ENCODE measurements around the gene GPER1. TPM values are rescaled to one million over a fixed set of nuclear protein-coding genes. Genes with fewer than 3 reads are reported as not detected.
A peak's percentile ranks its signal among the peaks of the same experiment; 100 is the strongest.

GPER1 gene
- total RNA-seq, 1 donor from 2014 or later: not detected

DNA sequence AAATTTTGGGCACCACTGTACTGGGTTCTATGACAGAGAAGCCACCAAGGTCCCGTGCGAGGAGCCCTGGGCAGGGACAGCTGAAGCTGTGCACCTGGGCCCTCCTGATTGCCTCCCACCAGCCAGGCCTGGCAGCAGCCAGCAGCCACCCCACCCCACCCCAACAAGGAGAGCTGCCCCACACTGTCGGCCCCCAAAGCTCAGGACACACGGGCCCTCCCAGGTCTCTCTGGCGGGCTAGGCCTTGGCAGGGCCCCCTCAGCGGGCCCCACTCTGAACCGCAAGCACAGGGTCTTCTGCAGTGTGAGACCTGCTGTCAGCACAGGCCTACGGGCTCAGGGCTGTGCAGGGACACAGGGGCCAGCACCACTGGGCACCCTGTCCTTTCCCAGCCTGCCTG is 38.1 kb upstream of the GPER1 start:
- H3K36me3 Mint-ChIP-seq (ENCODE audit: low read depth): peaks cover 1% of the 10 kb centered on the region
- H3K4me3 Mint-ChIP-seq: no peak overlapping the region
- no peak for DNase-seq
- H3K27me3 Mint-ChIP-seq: no peaks in the 10 kb centered on the region
- H3K9me3 Mint-ChIP-seq: no peaks in the 10 kb centered on the region
- H3K4me1 Mint-ChIP-seq: peaks cover 53% of the 10 kb centered on the region
- intact Hi-C loops (cut with micrococcal nuclease): no loop called here
- no peak overlapping the region for H3K27ac Mint-ChIP-seq

DNA sequence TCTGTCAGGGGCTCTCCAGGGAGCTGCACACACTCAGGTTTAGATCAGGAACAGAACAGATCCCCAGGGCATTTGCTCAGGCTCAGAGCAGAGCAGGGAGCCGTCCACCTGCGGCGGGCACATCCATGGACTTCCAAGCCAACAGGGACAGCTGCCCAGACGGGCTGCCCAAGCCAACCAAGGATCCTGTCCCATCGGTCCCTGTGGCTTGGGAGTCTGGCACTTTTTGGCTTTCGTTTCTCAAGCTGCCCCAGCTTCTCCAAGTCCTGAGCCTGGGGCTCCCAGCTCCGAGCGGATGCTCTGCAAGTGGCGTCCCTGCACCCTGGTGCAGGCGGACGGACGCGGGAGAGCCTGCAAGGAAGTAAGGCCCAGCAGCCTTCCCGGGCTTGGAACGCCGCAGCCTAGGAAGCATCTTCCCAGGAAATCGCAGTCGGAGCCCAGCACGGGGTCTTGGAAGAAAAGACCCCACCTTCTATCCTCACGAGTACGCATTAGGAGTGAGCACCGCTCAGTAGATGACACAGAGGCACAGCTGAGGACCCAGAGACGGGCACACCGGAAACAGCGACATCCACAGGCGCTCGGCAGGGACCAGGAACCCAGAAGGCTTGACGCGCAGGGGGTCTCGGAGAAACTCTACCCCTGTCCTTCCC is 37.5 kb upstream of the GPER1 start:
- Mint-ChIP-seq H3K36me3 (ENCODE audit: low read depth) (peaks cover 1% of the 10 kb centered on the region), H3K9me3 (no peaks in the 10 kb centered on the region), H3K4me3 (no peak overlapping the region), H3K27ac (no peak overlapping the region), H3K27me3 (no peaks in the 10 kb centered on the region), H3K4me1 (peaks cover 53% of the 10 kb centered on the region)
- DNase-seq: no peak
- intact Hi-C loops (cut with micrococcal nuclease): no loop called here

DNA sequence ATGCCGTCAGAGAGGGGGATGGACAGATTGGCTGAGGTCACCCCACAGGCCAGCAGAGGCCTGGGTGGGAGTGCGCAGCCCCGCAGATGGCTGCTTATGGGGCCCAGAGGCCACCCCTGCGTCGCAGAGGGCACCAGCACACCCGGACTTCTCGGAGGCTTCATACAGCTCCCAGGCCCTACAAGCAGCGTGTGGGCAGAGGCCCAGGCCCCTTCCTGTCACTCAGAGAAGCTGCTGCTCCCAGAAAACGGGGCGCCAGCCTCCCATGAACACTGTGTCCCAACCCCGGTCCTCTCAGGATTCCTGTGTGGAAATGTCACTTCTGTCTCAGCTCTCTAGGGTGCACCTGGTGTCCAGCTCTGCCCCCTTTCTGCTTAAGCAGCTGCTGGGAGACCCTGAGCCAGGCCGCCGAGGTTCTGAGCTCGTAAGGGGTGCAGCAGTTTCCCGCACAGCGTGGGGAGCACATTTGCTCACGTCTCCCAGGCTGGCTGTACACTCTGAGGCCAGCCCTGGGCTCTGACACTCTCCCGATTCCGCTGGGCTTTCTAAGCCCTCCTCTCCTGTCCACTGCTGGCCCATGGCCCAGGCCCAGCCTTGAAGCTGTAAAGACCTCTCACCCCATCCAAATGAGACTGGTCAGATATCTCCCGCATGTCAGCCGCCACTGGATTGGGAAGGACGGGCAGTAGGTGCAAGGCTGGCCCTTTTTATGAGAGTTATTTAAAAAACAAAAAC is 36.8 kb upstream of the GPER1 start:
- Mint-ChIP-seq H3K27ac (no peak overlapping the region), H3K4me3 (no peak overlapping the region), H3K9me3 (no peaks in the 10 kb centered on the region), H3K27me3 (no peaks in the 10 kb centered on the region), H3K4me1 (peaks cover 48% of the 10 kb centered on the region), H3K36me3 (ENCODE audit: low read depth) (peaks cover under 1% of the 10 kb centered on the region)
- intact Hi-C loops (cut with micrococcal nuclease): no loop called here
- no peak for DNase-seq

DNA sequence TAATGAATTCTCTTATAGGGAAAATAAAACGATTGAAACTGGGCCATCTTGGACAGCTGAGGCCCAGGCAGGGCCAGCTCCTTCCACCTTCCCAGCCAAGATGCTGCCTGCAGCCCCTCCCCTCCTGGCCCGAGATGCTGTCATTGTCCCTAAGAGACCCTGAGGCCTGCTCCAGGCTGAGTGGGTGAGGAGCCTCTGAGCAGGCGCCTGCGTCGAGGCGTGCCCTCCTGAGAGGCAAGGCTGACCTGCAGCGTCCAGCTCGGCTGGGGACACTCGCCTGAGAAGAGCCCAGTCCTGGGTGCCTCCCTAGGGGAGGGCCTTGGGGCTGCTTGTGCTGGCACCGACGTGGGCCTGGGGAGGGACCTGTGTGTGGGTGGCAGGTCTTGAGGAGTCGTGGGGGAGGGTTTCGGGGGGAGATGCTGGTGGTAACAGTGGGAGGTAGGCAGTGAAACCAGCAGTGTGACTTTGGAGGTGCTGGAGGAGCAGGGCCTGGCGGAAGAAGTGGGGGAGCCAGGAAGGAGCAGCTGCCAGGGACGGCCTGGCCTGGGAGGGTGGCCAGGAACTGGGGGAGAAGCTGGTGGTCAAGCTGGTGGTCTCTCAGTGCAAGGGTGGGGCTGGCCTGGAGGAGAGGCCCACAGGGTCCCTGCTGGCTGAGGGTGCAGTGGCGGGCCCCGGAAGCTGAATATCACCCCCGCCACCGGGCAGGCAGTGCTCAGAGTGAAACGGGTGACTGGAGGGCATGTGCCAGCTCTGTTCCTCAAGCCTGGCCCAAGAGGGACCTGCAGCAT is 35.7 kb upstream of the GPER1 start:
- H3K36me3 Mint-ChIP-seq (ENCODE audit: low read depth): no peaks in the 10 kb centered on the region
- intact Hi-C loops (cut with micrococcal nuclease): no loop called here

DNA sequence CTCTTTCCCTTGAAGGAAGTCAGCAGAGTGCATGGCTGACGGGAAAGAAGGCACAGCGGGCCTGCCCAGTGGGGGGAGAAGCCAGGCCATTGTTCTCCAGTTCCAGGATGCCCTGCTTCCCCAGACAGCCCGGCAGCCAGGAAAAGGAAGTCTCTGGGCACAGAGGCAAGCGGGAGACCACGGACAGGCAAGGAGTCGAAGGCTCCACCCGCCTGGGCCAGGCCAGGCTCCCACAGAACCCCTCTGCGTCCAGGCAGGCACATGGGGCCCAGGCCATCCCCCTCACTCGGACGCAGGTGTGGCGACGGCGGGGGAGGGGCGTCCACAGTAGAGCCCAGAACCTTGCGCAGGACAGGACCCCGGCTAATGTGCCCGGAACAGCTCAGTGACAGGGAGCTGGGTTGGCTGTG is 34.9 kb upstream of the GPER1 start:
- intact Hi-C loops (cut with micrococcal nuclease): no loop called here
- no peak overlapping the region for H3K4me3 Mint-ChIP-seq
- H3K27ac Mint-ChIP-seq: no peak overlapping the region
- H3K4me1 Mint-ChIP-seq: peaks cover 29% of the 10 kb centered on the region
- no peak for DNase-seq
- no peaks in the 10 kb centered on the region for H3K36me3 Mint-ChIP-seq (ENCODE audit: low read depth)
- no peaks in the 10 kb centered on the region for H3K27me3 Mint-ChIP-seq
- H3K9me3 Mint-ChIP-seq: no peaks in the 10 kb centered on the region

More for the DNA sequence above, 35.7 kb upstream of the GPER1 start:
- no peaks in the 10 kb centered on the region for H3K27me3 Mint-ChIP-seq
- peaks cover 37% of the 10 kb centered on the region for H3K4me1 Mint-ChIP-seq
- H3K9me3 Mint-ChIP-seq: no peaks in the 10 kb centered on the region
- no peak overlapping the region for H3K4me3 Mint-ChIP-seq
- DNase-seq: no peak
- H3K27ac Mint-ChIP-seq: no peak overlapping the region

DNA sequence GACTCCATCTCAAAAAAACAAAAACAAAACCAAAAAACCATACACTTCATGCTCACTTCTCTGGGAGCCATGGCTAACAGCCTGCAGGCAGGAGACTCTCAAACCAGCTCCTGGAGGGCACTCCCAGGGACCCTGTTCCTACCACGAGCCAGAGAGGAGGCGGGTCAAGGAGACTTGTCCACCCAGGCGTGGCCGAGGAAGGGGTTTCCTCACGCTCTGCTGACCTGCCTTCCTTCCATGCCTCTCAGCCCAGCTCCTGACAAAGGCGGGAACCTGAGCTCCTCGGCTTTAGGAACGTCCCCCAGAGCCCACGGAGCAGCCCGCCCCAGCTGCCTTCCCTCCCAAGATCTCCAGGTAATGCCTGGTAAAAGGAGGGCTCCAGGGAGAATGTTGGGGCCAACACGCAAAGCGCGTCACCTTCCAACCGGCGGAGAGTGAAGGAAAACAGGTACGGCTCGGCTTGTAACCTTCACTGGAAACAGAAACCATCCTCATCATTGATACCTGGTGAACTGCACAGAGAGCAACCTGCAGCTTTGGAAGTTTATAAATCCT is 34.0 kb upstream of the GPER1 start:
- no peaks in the 10 kb centered on the region for H3K27me3 Mint-ChIP-seq
- no peaks in the 10 kb centered on the region for H3K9me3 Mint-ChIP-seq
- no peak overlapping the region for H3K27ac Mint-ChIP-seq
- no peak overlapping the region for H3K4me3 Mint-ChIP-seq
- H3K4me1 Mint-ChIP-seq: peaks cover 22% of the 10 kb centered on the region
- DNase-seq: no peak
- intact Hi-C loops (cut with micrococcal nuclease): no loop called here
- no peaks in the 10 kb centered on the region for H3K36me3 Mint-ChIP-seq (ENCODE audit: low read depth)

DNA sequence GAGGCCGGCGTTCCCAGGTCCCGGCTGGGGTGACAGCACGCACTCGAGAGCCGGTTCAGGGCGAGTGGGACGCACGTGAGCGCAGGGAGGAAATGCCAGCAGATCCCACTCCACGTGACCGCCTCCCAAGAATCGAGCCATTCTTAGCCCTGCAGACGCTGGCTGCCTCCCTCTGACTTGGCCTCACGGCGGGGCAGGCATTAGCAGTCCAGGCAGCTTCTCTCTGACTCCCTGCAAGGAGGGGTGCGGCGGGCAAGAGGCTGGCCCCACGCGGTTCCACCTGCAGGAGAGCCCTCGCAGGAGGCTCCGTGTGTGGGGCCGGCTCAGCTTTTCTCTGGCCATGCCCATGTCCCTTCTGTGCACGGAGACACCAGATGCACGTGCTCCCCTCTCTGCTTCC is 33.5 kb upstream of the GPER1 start:
- H3K9me3 Mint-ChIP-seq: no peaks in the 10 kb centered on the region
- no peaks in the 10 kb centered on the region for H3K36me3 Mint-ChIP-seq (ENCODE audit: low read depth)
- H3K27me3 Mint-ChIP-seq: no peaks in the 10 kb centered on the region
- peaks cover 17% of the 10 kb centered on the region for H3K4me1 Mint-ChIP-seq
- no peak overlapping the region for H3K4me3 Mint-ChIP-seq
- no peak overlapping the region for H3K27ac Mint-ChIP-seq
- intact Hi-C loops (cut with micrococcal nuclease): no loop called here
- no peak for DNase-seq

DNA sequence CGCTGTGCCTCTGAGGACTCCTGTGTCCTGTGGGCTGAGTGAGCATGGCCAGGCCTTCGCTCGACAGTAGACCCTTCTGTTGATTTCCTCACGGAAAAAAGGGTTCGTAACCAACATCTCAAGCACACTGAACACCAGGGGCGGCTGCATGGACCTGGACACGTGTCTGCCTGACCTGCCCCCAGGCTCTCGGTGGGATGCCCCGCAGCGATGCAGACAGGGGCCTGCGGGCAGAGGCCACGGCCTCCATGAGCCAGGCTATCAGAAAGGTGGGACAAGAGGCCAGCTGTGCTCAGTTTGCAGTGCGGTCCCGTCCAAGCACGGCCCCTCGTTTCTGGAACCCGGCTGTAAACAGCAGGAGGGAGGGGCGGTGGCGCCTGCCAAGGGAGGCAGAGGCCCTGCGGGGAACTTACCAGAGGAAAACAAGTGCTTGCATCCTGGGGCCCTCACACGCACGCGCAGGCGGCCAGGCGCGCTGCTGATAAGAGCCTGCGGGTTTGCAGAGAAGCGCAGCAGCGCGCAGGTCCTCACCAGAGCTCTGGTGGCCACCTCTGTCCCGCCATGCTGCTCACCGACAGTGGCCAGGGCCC is 33.0 kb upstream of the GPER1 start:
- DNase-seq: peak; percentile 88
- Mint-ChIP-seq H3K9me3 (no peaks in the 10 kb centered on the region), H3K4me3 (peak overlapping the region; percentile 76), H3K27me3 (no peaks in the 10 kb centered on the region), H3K36me3 (ENCODE audit: low read depth) (no peaks in the 10 kb centered on the region), H3K4me1 (peaks cover 16% of the 10 kb centered on the region), H3K27ac (peak overlapping the region; percentile 60)
- intact Hi-C loops (cut with micrococcal nuclease): no loop called here

DNA sequence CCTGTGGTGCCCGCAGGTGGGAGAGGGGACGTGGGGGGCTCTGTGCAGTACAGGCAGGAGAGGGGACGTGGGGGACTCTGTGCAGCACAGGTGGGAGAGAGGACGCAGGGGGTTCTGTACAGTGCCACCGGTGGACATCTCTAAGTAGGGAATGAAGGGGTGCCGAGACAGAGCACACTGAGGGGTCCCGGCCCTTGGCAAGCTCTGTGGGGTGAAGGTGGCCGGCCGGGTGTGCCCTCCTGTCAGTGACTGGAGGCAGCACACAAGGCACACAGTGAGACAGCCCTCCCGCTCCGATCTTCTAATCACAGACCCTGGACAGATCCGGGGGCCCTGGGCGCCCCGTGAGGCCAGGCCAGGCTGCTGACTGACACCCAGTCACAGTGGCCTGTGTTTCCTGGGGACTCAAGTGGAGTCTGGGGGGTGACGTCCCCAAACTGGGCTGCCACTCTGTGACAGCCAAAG is 32.4 kb upstream of the GPER1 start:
- H3K9me3 Mint-ChIP-seq: no peaks in the 10 kb centered on the region
- no peak for DNase-seq
- peak overlapping the region; percentile 60 for H3K27ac Mint-ChIP-seq
- peak overlapping the region; percentile 76 for H3K4me3 Mint-ChIP-seq
- intact Hi-C loops (cut with micrococcal nuclease): no loop called here
- no peaks in the 10 kb centered on the region for H3K27me3 Mint-ChIP-seq
- H3K4me1 Mint-ChIP-seq: peaks cover 14% of the 10 kb centered on the region
- H3K36me3 Mint-ChIP-seq (ENCODE audit: low read depth): no peaks in the 10 kb centered on the region

DNA sequence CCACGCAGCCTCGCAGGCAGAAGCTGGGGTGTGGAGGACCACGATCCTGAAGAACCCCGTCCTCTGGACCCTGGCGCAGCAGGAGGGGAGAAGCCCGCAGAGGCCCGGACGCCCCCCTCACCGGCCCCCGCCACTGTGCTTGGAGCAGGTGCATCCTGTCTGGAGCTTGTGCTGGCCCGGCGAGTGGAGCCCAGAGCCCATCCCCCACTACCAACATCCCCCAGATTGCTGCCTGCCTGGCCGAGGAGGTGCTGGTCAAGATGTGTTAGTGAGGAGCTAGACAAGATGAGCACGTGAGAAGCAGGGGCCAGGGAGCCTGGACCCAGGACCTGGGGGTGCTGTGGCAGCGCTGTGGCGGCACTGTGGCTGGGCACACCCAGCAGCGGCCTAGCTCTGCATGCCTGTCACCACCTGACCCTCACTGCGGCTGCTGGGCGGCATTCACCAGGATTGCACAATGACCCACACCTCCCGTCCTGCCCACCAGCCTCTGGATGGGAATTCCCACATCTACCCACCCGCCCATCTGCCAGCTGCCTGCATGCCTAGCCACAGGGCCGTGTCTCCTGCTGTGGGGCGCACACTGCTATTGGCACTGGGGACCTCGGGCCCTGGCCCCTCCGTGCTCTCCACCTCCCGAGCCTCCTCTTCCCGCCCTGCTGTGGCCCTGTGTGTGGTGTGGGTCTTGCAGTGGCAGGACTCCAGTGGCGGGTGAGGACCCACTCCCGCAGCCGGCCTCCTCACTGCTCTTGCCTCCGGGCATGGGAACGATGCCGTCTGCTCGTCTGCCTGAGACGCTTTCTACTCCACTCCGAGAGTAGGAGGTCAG is 31.7 kb upstream of the GPER1 start:
- Mint-ChIP-seq H3K4me3 (peak overlapping the region; percentile 76), H3K36me3 (ENCODE audit: low read depth) (no peaks in the 10 kb centered on the region), H3K27me3 (no peaks in the 10 kb centered on the region), H3K9me3 (no peaks in the 10 kb centered on the region), H3K4me1 (peaks cover 14% of the 10 kb centered on the region), H3K27ac (no peak overlapping the region)
- intact Hi-C loops (cut with micrococcal nuclease): no loop called here
- DNase-seq: no peak

DNA sequence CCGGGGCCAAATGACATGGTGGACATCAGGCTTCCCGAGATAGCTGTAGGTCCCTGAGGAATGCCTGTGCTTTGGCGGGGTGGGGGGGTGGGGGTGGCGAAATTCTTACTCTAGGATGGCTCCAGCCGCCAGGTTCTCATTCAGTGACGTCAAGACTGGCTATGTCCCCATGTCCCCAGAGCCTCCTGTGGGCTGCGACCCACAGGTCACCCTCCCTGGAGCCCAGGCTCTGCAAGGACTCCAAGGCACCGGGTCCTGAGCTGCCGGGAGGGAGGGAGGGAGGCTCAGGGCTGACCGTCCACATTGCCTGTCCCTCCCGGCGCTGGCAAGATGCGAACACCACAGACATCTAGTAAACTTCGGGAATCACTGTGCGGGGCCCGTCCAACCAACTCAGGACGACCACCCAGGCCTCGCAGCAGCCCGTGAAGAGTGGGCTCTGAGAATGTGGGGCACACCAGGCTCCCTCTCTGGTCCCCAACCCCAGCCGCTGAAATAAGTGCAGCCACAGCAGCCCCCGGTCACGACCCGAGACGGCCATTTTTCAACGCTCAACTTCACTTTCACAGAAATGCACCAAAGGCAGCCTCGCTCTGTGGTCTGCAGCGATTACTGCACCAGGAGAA is 31.0 kb upstream of the GPER1 start:
- Mint-ChIP-seq H3K4me3 (no peak overlapping the region), H3K36me3 (ENCODE audit: low read depth) (no peaks in the 10 kb centered on the region), H3K4me1 (peaks cover 14% of the 10 kb centered on the region), H3K9me3 (no peaks in the 10 kb centered on the region), H3K27me3 (peaks cover 3% of the 10 kb centered on the region), H3K27ac (no peak overlapping the region)
- intact Hi-C loops (cut with micrococcal nuclease): no loop called here
- no peak for DNase-seq

DNA sequence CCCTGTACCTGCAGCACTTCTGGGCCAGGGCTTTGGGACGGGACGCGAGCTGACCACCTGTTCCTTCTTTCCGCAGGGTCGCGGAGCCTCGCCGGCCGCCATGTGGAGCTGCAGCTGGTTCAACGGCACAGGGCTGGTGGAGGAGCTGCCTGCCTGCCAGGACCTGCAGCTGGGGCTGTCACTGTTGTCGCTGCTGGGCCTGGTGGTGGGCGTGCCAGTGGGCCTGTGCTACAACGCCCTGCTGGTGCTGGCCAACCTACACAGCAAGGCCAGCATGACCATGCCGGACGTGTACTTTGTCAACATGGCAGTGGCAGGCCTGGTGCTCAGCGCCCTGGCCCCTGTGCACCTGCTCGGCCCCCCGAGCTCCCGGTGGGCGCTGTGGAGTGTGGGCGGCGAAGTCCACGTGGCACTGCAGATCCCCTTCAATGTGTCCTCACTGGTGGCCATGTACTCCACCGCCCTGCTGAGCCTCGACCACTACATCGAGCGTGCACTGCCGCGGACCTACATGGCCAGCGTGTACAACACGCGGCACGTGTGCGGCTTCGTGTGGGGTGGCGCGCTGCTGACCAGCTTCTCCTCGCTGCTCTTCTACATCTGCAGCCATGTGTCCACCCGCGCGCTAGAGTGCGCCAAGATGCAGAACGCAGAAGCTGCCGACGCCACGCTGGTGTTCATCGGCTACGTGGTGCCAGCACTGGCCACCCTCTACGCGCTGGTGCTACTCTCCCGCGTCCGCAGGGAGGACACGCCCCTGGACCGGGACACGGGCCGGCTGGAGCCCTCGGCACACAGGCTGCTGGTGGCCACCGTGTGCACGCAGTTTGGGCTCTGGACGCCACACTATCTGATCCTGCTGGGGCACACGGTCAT is 30.3 kb upstream of the GPER1 start:
- H3K4me1 Mint-ChIP-seq: peaks cover 14% of the 10 kb centered on the region
- H3K9me3 Mint-ChIP-seq: no peaks in the 10 kb centered on the region
- intact Hi-C loops (cut with micrococcal nuclease): no loop called here
- H3K27me3 Mint-ChIP-seq: peaks cover 4% of the 10 kb centered on the region
- DNase-seq: no peak
- no peak overlapping the region for H3K27ac Mint-ChIP-seq
- no peaks in the 10 kb centered on the region for H3K36me3 Mint-ChIP-seq (ENCODE audit: low read depth)
- H3K4me3 Mint-ChIP-seq: no peak overlapping the region
